Measurements from ENCODE around the gene PHACTR1.

Gene PHACTR1

DNA sequence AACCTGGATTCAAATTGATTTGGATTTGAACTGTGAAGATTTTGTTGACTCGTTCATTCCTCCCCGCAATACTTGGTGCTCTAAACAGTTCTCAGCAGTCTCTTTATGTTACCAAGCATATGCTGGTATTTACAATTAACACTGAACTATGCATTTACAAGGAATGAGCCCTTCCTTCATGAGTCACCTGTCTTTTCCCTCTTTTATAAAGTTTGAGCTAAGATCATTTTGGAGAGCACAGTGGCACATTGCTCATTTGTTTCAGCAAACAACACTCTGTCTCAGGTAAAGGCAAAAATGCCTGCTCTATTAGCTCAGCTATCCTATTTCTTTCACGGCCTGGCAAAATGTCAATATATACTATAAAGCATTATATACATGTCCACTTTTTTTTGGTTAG lies 285.4 kb downstream of the PHACTR1 start:
- no peak for DNase-seq

DNA sequence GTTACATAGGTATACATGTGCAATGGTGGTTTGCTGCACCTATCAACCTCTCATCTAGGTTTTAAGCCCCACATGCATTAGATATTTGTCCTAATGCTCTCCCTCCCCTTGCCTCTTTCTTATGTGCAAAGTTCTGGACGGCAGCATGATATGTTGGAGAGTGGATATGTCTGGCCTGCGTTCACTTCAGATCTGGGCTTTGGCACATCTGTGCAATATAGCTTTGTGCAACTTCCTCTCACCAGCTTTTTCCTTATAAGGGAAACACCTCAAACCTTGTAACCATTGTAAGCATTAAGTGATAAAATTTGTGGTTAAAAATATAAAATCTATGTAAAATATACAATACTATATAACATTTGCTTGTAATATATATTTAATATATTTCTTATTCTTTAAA lies 288.0 kb downstream of the PHACTR1 start:
- DNase-seq, result no peak

DNA sequence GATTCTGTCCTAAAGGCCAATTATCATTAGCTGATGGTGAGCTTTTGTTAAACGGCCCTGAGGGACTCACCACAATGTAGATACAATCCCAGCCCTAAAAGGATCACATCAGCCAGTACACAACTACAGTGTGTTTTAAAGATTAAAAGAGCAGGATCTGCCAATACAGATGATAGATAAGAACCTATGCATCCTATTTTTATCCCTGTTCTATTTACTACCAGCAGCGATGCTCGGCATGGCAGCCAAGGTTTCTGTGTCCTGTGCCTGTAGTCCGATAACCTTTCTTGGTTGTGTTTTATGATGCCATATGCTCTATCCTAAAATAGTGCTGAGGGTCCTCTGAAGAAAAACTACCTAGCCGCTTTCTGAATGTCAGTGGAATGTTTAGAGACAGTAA lies 289.4 kb downstream of the PHACTR1 start:
- DNase-seq, result no peak

DNA sequence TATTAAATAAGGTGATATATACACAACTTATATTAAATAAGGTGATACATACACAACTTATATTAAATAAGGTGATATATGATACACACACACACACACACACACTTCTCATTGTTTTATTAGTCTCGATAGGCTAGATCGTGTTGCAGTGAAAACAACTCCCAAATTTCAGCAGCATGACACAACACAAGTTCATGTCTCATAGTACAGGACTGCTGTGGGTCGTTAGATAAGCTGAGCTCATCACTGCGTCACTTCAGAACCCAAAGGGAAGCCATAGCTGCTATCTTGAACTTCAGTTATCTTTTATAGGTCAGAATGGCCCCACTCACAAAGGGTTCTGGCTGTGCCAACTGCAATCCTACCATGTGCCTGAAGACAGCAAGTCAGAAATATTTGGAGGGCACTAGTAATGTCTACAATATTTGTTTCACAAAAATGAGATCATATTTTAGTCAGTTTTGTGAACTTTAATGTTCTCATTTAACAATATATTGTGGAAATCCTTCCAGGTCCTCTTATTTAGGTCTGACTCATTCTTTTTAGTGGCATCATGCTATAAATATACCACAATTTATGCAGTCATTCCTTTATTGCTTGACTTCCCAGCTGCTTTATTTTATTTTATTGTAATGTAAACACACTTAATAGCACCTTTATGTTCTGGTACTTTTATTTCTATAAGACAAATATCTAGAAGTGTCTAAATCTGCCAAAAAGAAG lies 290.2 kb downstream of the PHACTR1 start:
- no peak for DNase-seq

DNA sequence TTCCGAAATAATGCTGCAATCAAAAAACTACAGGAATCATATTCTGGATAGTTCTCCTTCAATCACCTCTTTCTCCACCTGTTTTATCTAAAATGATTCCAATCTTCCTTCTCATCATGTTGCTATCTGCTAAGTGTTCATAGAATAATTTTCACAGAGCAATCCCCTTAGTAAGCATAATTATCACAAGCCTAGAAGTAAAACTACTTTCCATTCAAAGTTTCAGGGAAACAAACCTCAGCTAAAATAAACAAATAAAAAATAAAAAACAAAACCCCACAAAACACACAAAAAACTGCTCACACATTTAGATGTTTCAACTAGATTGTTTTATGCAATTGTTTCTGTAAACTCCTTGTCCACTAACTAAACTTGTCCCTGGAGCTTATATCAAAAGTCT lies 291.2 kb downstream of the PHACTR1 start:
- DNase-seq, result no peak

DNA sequence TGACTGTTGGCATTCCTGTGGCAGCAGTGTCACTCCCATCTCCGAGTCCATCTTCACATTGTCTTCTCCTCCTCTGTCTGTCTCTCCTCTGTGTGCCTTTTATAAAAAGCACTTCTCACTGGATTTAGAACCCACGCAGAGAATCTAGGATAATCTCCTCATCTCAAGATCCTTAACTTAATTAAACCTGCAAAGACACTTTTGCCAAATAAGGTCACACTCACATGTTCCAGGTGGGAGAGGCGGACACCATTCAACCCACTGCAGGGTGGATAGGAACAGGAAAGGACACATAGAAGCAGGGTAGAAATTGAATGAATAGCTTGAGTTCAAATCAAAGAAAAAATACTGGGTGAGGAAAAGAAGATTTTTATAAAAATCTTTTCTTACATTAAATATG lies 292.5 kb downstream of the PHACTR1 start:
- no peak for DNase-seq

DNA sequence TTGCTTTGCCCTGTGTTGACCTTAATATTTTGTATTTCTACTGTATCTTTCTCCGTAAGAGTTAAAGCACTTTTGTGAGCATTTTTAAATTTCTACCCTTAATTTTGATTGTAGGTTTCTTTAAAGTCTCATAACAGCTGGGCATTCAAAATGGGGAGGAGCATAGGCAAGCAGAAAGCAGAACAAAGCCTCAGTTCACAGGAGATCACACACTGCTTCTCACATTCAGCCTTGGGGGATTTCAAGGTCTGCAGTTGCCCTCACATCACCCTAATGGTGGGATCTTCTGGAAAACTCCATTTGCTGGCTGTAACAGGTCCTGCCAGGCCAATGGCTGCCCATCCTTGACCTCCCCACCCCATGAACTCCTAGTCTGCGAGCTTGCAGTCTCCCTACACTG lies 292.9 kb downstream of the PHACTR1 start:
- no peak for DNase-seq

DNA sequence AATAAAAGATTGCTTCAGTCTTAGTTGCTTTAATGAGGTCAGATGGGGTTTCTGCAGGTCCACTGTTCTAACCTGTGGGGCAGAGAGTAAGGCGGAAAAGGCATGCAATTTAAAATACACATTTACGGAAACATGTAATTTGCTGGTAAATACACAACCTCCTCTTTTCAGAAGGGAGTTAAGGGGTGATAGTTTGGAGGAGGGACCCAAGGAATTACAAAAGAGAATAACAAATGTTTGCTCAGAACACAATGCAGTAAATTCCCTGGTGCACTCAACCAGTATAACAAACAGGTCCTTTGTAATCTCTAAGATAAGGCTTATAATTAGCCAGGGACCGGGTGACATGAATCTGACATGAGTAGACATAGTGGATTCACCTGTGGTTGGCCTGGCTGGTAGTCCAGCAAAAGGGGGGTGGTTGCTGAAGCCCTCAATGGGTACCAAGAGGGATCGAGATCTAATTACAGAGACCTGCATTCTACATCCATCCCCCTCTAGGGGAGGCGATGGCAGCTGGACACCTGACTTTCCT lies 295.1 kb downstream of the PHACTR1 start:
- no peak for DNase-seq

DNA sequence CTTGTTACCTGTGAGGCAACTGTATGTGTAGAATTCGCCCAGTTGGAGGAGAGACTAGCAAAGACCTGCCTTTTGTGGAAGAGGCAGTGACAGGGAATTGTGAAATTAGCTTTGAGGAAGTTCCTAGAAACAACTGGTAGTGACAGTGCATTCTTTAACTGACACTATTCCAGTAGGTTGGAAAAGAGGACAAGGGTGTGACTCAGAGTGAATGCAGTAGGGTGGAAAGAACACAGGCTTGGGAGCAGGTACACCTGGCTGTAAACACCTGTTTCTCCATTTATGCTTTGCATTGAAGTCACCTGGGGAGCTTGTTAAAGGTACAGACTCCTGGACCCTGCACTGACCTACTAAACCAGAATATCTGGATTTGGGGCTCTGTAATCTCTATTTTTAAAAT lies 295.7 kb downstream of the PHACTR1 start:
- DNase-seq, result no peak

DNA sequence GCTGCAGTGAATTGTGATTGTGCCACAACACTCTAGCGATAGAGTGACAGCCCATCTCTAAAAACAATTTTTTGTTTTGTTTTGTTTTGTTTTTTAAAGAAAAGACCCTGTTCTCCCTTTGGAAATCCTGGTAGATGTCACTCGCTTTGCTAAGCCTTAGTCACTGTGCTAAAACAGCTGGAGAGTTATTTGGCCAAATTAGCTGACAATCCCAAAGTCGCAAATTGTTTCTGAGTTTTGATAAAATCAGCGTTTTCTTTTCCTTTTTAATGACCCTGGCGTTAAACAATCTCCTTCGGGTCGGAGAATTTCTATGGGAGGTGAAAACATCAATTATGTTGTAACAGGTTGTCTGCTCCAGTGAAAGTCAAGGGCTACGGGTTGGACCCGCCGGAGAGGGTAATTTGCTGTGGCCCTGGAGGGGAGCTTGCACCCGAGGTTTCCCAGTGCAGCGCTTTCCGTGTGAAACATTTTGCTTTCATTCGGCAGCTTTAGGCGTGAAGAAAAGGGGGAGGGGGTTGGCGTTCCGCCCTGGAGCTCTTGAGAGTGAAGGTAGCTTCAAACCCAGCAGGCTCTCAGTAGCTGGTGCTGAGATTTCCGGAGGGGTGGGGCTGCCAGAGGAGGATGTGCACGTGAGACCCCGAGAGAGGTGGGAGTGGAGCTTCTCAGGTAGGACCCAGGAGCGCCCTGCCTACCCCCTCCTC lies 296.6 kb downstream of the PHACTR1 start:
- no peak for DNase-seq

DNA sequence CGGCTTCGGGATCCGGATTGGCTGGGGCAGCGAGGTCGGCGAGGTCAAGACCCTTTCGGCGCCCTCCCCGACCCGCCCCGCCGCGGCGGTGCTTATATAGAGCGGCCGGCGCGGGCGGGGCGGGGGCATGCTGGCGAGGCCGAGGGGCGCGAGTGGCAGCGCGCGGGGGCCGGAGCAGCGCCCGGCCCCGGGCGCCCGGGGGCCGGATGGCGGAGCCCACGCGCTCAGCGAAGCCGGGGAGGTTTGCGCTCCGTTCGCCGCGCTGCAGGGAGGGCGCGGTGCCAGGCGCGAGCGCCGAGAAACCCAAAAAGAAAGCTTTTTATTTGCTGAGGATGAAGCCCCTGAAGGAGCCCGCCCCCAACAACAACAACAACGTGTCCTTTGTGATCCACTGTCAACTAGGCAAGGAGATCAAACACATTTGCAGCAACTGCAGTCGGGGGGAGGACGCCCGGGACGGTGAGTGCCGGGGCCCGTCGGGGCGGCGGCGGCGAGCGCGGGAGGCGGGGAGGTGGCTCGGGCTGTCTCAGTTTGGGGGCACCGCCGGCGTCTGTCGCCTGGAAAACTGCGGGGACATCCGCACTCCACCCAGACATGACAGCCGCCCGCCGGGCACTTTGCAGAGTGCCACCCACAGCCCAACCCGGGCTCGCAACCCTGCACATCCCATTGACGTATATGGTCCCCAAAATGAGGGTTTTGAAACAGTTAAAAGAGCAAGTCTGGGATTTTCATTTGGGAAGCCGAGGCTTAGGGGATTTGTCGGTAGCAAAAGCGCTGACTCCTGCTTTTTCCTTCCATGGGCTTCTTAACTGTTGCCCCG lies 297.3 kb downstream of the PHACTR1 start:
- DNase-seq, result no peak

DNA sequence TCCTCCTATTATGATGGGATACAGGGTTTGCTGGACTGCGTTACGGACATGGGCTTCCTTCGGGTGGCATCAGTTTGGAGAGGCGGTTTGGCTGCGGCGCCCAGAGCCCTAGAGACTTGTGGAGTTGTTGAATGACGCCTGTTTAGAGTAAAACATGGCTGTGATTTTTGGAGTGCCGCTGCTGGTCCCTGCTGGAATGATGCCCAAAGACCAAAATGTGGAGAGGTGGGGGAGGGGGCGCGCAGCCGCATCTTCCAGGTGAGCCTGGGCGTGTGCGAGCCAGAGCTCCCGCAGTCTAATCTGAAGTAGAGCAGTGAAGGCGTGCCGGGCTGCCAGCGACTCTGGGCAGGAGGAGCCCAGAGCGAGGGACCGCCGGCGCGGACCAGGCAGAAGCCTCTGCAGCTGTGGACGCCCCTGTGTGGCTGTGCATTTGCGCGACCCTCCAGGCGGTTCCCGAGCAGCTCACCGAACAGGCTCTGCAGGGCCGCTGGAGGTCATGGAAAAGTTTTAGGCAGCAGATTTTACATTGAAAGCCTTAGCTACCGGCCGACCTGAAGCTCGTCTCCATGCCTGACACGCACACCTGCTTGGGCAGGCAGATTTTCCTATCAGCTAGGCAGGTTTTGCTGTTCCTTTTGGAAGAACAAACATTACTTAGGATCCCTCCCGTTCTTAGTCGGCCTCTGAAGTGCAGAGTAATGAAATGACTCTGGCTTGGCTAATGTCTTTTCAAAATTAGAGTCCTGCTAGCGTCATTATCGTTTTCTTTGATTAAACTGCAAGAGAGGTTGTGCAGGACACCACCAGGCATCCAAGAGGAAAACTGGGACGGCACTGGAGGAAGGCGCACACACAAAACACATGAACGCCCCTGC lies 298.2 kb downstream of the PHACTR1 start:
- DNase-seq, result no peak

DNA sequence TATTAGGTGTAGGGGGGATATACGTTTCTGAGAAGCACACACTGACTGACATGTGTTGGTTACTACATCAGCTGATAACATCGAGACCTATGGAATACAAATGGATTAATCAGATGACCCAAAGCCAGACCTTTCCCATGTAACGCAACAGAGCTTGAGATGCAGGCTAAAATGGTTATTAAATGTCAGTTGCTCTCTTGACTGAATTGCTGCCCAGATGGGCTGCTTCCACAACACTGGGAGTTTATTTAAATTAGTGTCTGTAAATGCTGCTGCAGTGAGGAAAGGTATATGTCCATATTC lies 298.8 kb downstream of the PHACTR1 start:
- DNase-seq, result no peak

DNA sequence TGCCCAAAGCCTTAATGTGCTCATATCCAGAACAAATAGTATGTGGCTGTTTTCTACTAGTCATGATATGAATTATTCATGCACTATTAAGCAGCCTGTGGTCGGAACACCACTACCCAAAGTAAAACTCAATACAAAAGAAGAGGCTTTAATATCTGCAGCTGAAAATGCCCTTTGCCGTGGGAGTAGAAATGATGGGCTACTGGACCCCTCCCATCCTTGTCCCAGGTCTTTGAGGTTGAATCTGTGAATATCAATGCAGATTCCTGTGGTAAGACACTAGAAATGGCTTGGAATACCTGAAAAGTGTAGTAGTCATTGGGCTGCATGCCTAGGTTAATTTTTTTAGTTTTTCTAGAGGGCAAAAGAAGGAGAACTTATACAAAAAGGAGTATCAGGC lies 308.0 kb downstream of the PHACTR1 start:
- no peak for DNase-seq

DNA sequence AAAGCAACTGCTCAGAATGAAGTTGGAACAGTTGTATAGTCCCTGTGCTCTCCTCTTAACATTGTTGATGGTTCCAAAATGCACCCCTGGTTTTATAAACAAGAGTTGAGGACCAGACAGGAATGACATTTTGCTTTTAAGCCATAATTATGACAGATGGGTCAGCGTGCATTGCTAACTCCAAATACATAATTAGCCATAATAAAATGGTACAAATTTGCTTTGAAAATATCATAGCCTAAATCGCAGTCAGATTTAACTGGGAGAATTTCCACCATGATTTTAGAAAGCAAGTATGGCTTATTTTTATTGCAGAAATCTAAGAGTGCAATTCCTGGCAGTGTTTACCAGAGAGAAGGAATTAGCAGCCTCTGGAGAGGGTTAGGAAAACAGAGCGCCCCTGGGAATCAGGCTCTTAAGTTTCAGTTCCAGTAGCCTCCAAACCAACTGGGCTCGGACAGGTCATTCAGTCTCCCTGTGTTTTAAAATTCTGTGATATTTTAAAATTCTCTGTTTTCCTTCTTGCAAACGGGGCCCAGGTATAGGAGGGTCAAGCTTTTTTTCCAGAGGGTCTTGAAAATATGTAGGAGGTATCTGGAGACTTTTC lies 309.4 kb downstream of the PHACTR1 start:
- DNase-seq, result no peak

DNA sequence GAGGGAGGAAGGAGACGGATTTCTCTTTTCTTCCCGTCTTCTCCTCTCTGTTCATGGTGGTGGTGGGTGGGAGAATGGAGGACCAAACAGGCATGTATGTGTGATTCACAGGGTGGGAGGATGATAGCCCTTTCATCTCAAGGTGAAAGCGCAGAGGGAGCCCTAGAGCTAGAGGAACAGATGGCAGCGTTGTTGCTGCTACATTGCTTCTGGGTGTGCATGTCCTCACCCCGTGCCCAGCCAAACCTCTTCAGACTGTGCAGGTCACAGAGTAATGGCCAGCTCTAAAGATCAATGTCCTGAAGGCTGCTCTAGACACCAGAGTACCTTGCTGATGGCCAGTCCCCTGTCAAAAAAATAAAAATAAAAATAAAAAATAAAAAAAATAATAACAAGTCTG lies 310.0 kb downstream of the PHACTR1 start:
- DNase-seq, result no peak

DNA sequence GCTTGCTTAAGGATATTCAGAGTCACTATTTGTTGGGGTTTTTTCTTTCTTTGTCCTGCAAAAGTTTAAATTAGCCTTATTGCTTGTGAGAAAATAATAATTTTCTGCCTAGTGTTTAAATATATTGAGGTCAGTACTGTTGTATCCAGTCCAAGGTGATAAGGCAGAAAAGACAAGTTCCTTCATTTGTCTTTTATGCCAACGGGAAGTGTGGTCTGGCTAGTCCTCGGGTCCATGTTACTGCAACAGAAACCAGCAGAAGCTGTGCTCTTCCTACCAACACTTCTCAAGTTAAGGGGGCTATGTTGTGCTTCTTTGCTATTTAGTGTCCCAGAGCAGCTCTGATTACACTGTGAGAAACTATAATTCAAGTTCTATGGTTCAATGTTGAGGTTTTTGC lies 310.6 kb downstream of the PHACTR1 start:
- DNase-seq, result no peak

DNA sequence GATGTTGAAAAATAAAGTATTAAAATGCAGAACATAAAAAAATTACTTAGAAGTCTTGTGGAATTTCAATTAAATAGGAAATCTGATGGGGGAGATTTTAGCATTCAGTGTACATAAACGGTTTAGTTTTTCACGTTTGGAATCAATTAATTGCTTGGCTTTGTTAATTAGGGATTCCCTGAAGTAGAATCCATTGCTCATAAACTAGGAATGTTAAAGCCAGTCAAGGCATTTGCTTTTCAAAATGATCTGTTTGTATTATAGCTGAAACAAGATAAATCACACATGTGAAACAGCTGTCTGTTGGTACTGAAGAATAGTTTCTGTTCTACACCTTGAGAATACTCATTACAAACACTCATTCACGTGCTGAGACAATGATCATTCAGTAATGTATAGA lies 313.8 kb downstream of the PHACTR1 start:
- no peak for DNase-seq

DNA sequence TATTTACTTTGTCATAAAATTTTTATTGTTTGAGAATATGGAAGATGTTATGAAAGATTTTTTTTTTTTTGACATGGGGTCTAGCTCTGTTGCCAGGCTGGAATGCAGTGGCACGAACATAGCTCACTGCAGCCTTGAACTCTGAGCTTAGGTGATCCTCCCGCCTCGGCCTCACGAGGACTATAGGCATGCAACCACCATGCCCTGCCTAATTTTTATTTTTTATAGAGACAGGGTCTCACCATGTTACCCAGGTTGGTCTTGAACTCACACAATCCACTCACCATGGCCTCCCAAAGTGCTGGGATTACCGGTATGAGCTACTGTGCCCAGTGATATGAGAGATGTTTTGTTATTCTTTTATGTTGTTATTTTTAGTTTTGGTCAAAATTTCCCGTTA lies 316.0 kb downstream of the PHACTR1 start:
- DNase-seq, result no peak

DNA sequence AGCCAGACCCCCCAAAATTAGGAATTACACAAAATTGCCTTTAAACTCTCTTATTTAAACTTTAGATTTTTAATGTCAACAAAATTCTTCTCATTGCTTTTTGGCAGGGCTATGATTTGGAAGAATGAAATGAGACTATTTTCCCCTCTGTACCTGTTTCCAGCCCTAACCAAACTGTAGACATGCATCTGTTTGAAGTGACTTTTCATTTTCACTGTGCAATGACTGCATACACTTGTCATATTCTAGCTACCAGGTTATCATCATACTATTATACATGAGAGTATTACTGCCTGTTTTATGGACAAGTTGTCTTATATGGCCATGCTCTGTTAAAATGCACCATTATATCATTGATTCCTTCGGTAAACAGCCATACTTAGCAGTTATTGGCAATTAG lies 316.6 kb downstream of the PHACTR1 start:
- DNase-seq, result no peak

DNA sequence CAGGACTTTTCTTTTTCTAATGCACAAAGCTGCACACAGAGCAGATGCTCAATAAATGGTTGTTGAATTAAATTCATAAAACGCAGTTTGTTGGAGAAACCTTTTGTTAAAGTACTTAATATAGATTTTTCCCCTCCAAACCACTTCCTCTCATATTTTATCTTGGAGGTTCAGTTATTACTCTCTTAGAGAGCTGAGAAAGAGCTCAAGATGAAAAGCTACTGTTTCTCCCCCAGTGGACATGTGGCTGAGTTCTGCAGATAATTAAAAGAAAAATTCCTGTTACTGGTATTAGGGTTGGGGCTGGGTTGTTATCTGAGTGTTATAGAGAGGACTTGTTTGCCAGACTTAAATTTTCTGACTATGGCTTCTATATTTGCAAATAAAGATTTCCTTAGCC lies 317.7 kb downstream of the PHACTR1 start:
- no peak for DNase-seq

DNA sequence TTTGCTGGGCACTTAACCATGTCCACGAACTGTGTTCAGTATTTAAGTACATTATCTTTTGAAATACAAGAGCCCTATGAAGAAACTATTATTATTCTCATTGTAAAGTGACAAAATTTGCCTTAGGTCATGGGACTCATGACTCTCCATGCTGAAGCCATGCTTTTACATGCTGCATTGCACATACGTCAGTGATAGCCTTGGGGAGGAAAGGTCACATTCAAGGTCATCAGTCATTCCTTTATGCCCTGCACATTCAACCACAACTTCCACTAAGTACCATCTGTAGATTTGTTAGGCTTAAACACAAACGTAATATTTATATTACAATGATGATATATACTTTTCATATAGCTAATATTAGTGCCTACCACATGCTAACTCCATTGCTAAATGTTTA lies 319.0 kb downstream of the PHACTR1 start:
- DNase-seq, result no peak

DNA sequence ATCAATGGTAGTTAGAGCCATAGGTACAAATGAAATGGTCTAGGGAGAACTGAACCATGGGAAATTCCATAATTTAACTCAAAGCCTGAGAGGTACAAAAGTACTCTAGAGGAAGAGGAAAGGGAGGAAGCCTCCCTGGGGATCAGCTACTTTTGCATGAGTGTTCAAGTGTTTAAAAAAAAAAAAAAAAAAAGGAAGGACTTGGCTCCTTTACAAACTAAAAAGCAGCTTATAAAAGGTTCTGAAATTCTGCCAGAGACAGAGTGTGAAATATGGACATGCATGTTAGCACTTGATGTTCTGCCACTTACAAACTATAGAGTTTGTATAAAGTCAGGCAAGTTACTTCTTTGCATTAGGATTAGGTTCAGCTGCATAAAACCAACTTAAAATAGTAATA lies 321.7 kb downstream of the PHACTR1 start:
- DNase-seq, result no peak
